ENCODE measurements around the gene C1R.

C1R gene

GRCh38 chr12:7075939-7076338 lies 16.3 kb downstream of the C1R start:
- Histone ChIP-seq H3K4me3 (replicated peaks; ENCODE audit: insufficient read depth, low read length) (no peak overlapping the region), H3K27me3 (ENCODE audit: insufficient read depth, poor library complexity, severe bottlenecking) (peaks cover 4% of the 10 kb centered on the region), H3K27ac (replicated peaks) (no peak overlapping the region)
- DNase-seq (ENCODE audit: low read depth in 1 of 2, low spot score in 1 of 2) = no peak
- no peak for TF ChIP-seq CTCF (IDR thresholded peaks at IDR 0.05; ENCODE audit: insufficient read depth, low read length)
- TF ChIP-seq SPI1 (IDR thresholded peaks at IDR 0.05; ENCODE audit: borderline replicate concordance, low read depth) = no peak
- no peak for TF ChIP-seq REST (IDR thresholded peaks at IDR 0.05; ENCODE audit: insufficient replicate concordance, low read depth)
- TF ChIP-seq GABPA (IDR thresholded peaks at IDR 0.05; ENCODE audit: low read depth) = no peak
- no peak for TF ChIP-seq POLR2AphosphoS5 (IDR thresholded peaks at IDR 0.05; ENCODE audit: low read depth)

GRCh38 chr12:7075518-7075917 lies 16.7 kb downstream of the C1R start:
- no peak overlapping the region for H3K4me3 ChIP-seq (replicated peaks; ENCODE audit: insufficient read depth, low read length)
- no peak for DNase-seq (ENCODE audit: low read depth in 1 of 2, low spot score in 1 of 2)
- TF ChIP-seq CTCF (IDR thresholded peaks at IDR 0.05; ENCODE audit: insufficient read depth, low read length) (no peak), GABPA (IDR thresholded peaks at IDR 0.05; ENCODE audit: low read depth) (no peak), REST (IDR thresholded peaks at IDR 0.05; ENCODE audit: insufficient replicate concordance, low read depth) (no peak), SPI1 (IDR thresholded peaks at IDR 0.05; ENCODE audit: borderline replicate concordance, low read depth) (no peak), POLR2AphosphoS5 (IDR thresholded peaks at IDR 0.05; ENCODE audit: low read depth) (no peak)
- H3K27me3 ChIP-seq (ENCODE audit: insufficient read depth, poor library complexity, severe bottlenecking) = peaks cover 4% of the 10 kb centered on the region
- H3K27ac ChIP-seq (replicated peaks) = no peak overlapping the region

- Histone ChIP-seq H3K27me3 (ENCODE audit: insufficient read depth, poor library complexity, severe bottlenecking) (peaks cover 4% of the 10 kb centered on the region), H3K4me3 (replicated peaks; ENCODE audit: insufficient read depth, low read length) (no peak overlapping the region), H3K27ac (replicated peaks) (no peak overlapping the region)
- DNase-seq (ENCODE audit: low read depth in 1 of 2, low spot score in 1 of 2) = no peak
- no peak for TF ChIP-seq CTCF (IDR thresholded peaks at IDR 0.05; ENCODE audit: insufficient read depth, low read length)
- TF ChIP-seq GABPA (IDR thresholded peaks at IDR 0.05; ENCODE audit: low read depth) = no peak
- TF ChIP-seq POLR2AphosphoS5 (IDR thresholded peaks at IDR 0.05; ENCODE audit: low read depth) = no peak
- TF ChIP-seq REST (IDR thresholded peaks at IDR 0.05; ENCODE audit: insufficient replicate concordance, low read depth) = no peak
- TF ChIP-seq SPI1 (IDR thresholded peaks at IDR 0.05; ENCODE audit: borderline replicate concordance, low read depth) = no peak
These were observed 18.3 kb downstream of the C1R start for GRCh38 chr12:7073946-7074345.
